ENCODE measurements around the gene LRFN3. TPM values are rescaled to one million over a fixed set of nuclear protein-coding genes. Genes with fewer than 3 reads are reported as not detected.
"Not testable (repeated sequence)": the region's sequence is repeated elsewhere in the genome, so short reads cannot be mapped to it uniquely, and the experiment has no call there.

LRFN3 gene
- 7.5 TPM for total RNA-seq
- long read RNA-seq, partial matches to known transcripts = 8 of 8 reads
- long read RNA-seq, other reads (novel, unspliced or antisense) = 0 of 8 reads

GRCh38 chr19:35935911-35936737 lies at the start of gene LRFN3:
Gene LRFN3, plus strand, starts transcription at chr19:35936374. Its CDS starts 3,052 bp downstream, at chr19:35939426.
- DNase-seq (peak; percentile 90), ATAC-seq (peak; percentile 58)
- intact Hi-C loops (cut with micrococcal nuclease) = no loop called here

- DNase-seq (no peak), ATAC-seq (no peak)
- intact Hi-C loops (cut with micrococcal nuclease) = no loop called here
Measured at GRCh38 chr19:35887197-35887596, 49.0 kb upstream of the LRFN3 start.

GRCh38 chr19:35888398-35888797 lies 47.8 kb upstream of the LRFN3 start:
- intact Hi-C loops (cut with micrococcal nuclease) = no loop called here
- ATAC-seq = no peak
- DNase-seq = no peak

- DNase-seq (no peak), ATAC-seq (no peak)
- intact Hi-C loops (cut with micrococcal nuclease) = no loop called here
Measured at GRCh38 chr19:35889370-35890112, 46.6 kb upstream of the LRFN3 start.

- intact Hi-C loops (cut with micrococcal nuclease) = no loop called here
- DNase-seq = no peak
Measured at GRCh38 chr19:35890113-35890650, 46.0 kb upstream of the LRFN3 start.

GRCh38 chr19:35891819-35892218 lies 44.4 kb upstream of the LRFN3 start:
- ATAC-seq; intact Hi-C loops (cut with micrococcal nuclease); DNase-seq: not testable (repeated sequence)

More at GRCh38 chr19:35890113-35890650, 46.0 kb upstream of the LRFN3 start:
- ATAC-seq = no peak

- DNase-seq (no peak), ATAC-seq (no peak)
- intact Hi-C loops (cut with micrococcal nuclease) = no loop called here
Measured at GRCh38 chr19:35894342-35894741, 41.8 kb upstream of the LRFN3 start.

- no peak for DNase-seq
- no peak for ATAC-seq
- intact Hi-C loops (cut with micrococcal nuclease) = no loop called here
Measured at GRCh38 chr19:35895911-35896642, 40.1 kb upstream of the LRFN3 start.

- no peak for DNase-seq
- intact Hi-C loops (cut with micrococcal nuclease) = no loop called here
- ATAC-seq = no peak
Measured at GRCh38 chr19:35896643-35897040, 39.5 kb upstream of the LRFN3 start.

GRCh38 chr19:35897706-35898451 lies 38.3 kb upstream of the LRFN3 start:
- intact Hi-C loops (cut with micrococcal nuclease) = no loop called here
- no peak for ATAC-seq
- DNase-seq = no peak

GRCh38 chr19:35898499-35898809 lies 37.7 kb upstream of the LRFN3 start:
- DNase-seq (no peak), ATAC-seq (no peak)
- intact Hi-C loops (cut with micrococcal nuclease) = no loop called here

GRCh38 chr19:35899547-35900214 lies 36.5 kb upstream of the LRFN3 start:
- peak; percentile 90 for ATAC-seq
- DNase-seq = peak; percentile 89
- intact Hi-C loops (cut with micrococcal nuclease) = no loop called here

GRCh38 chr19:35901055-35901644 lies 35.0 kb upstream of the LRFN3 start:
- DNase-seq = no peak
- no peak for ATAC-seq
- intact Hi-C loops (cut with micrococcal nuclease) = no loop called here

GRCh38 chr19:35901854-35902661 lies 34.1 kb upstream of the LRFN3 start, which contains the start of gene HCST:
Gene HCST, plus strand, starts transcription at chr19:35902529. Its CDS starts 65 bp downstream, at chr19:35902594.
- intact Hi-C loops (cut with micrococcal nuclease) = no loop called here
- DNase-seq (no peak), ATAC-seq (no peak)

GRCh38 chr19:35902870-35903475 lies 33.2 kb upstream of the LRFN3 start:
- no peak for ATAC-seq
- DNase-seq = no peak
- intact Hi-C loops (cut with micrococcal nuclease) = no loop called here

GRCh38 chr19:35903550-35904179 lies 32.5 kb upstream of the LRFN3 start:
- ATAC-seq (peak; percentile 18), DNase-seq (peak; percentile 80)
- intact Hi-C loops (cut with micrococcal nuclease) = no loop called here
